Effector CD8-positive, alpha-beta T cell (primary cell): ENCODE data around the gene ST7.

Experiments used
- DNase-seq: peaks from one replicate; lab custom pipeline; 2025; lab: John Stamatoyannopoulos, UW

Gene ST7

GRCh38 chr7:116977172-116977571 is 23.9 kb downstream of the ST7 start:
- no peak for DNase-seq

GRCh38 chr7:116978006-116978405 is 24.7 kb downstream of the ST7 start:
- no peak for DNase-seq

GRCh38 chr7:116979430-116979829 is 26.1 kb downstream of the ST7 start:
- no peak for DNase-seq

GRCh38 chr7:116980354-116980753 is 27.1 kb downstream of the ST7 start:
- no peak for DNase-seq

- DNase-seq: no peak
These were observed 28.6 kb downstream of the ST7 start for GRCh38 chr7:116981939-116982338.

- DNase-seq: no peak
These were observed 31.2 kb downstream of the ST7 start for GRCh38 chr7:116984511-116984910.

- DNase-seq: no peak
These were observed 31.6 kb downstream of the ST7 start for GRCh38 chr7:116984917-116985316.

GRCh38 chr7:116985575-116985974 is 32.3 kb downstream of the ST7 start:
- DNase-seq: no peak

GRCh38 chr7:116986611-116987565 is 33.6 kb downstream of the ST7 start:
- no peak for DNase-seq

- no peak for DNase-seq
These were observed 35.2 kb downstream of the ST7 start for GRCh38 chr7:116988363-116988989.

- DNase-seq: no peak
These were observed 36.8 kb downstream of the ST7 start for GRCh38 chr7:116990056-116990455.

- no peak for DNase-seq
These were observed 37.9 kb downstream of the ST7 start for GRCh38 chr7:116991233-116991632.

- no peak for DNase-seq
These were observed 41.3 kb downstream of the ST7 start for GRCh38 chr7:116994611-116995010.

GRCh38 chr7:116997972-116998371 is 44.7 kb downstream of the ST7 start:
- no peak for DNase-seq

GRCh38 chr7:116998567-116999175 is 45.4 kb downstream of the ST7 start:
- no peak for DNase-seq

- DNase-seq: no peak
These were observed 46.0 kb downstream of the ST7 start for GRCh38 chr7:116999311-116999710.

- DNase-seq: no peak
These were observed 48.0 kb downstream of the ST7 start for GRCh38 chr7:117001283-117001682.

GRCh38 chr7:117004899-117005298 is 51.6 kb downstream of the ST7 start:
- no peak for DNase-seq

- DNase-seq: no peak
These were observed 52.1 kb downstream of the ST7 start for GRCh38 chr7:117005449-117005848.

GRCh38 chr7:117006907-117007684 is 53.8 kb downstream of the ST7 start:
- no peak for DNase-seq

GRCh38 chr7:117008118-117008885 is 55.0 kb downstream of the ST7 start:
- DNase-seq: no peak
